Endothelial cell (in vitro differentiated cells): ENCODE data around the gene CTSE. TPM values are rescaled to one million over a fixed set of nuclear protein-coding genes. Genes with fewer than 3 reads are reported as not detected.
A peak's percentile ranks its signal among the peaks of the same experiment; 100 is the strongest.

ENCODE experiments used
- DNase-seq: peaks from one replicate; pipeline ENCODE4 v3.0.0; 2021; ENCODE audit warnings: low spot score
- H3K27ac Mint-ChIP-seq: one replicate; pipeline ENCODE4 v1.8.0; 2021; ENCODE audit warnings: mixed read lengths, inconsistent platforms; ENCODE audit not compliant: unreplicated experiment
- H3K27me3 Mint-ChIP-seq: one replicate; pipeline ENCODE4 v1.8.0; 2021; ENCODE audit warnings: mild to moderate bottlenecking, moderate library complexity, mixed read lengths, inconsistent platforms; ENCODE audit not compliant: unreplicated experiment
- H3K36me3 Mint-ChIP-seq: one replicate; pipeline ENCODE4 v1.8.0; 2021; ENCODE audit warnings: mild to moderate bottlenecking, low read depth, mixed read lengths, inconsistent platforms; ENCODE audit not compliant: unreplicated experiment
- H3K4me1 Mint-ChIP-seq: one replicate; pipeline ENCODE4 v1.8.0; 2021; ENCODE audit warnings: mild to moderate bottlenecking, mixed read lengths, inconsistent platforms; ENCODE audit not compliant: unreplicated experiment
- H3K4me3 Mint-ChIP-seq: one replicate; pipeline ENCODE4 v1.8.0; 2021; ENCODE audit warnings: mild to moderate bottlenecking, mixed read lengths, inconsistent platforms; ENCODE audit not compliant: unreplicated experiment
- H3K9me3 Mint-ChIP-seq: one replicate; pipeline ENCODE4 v1.8.0; 2021; ENCODE audit warnings: mixed read lengths, inconsistent platforms; ENCODE audit not compliant: unreplicated experiment
- total RNA-seq: library from RNA; stranded (reverse); fragmentation: NEBNext Ultra II Directional; extraction: Animal tissue kit (Norgen Biotek cat#: 25700); gene quantifications from one replicate; pipeline ENCODE4 v1.2.1, GENCODE V29; 2021; ENCODE audit not compliant: unreplicated experiment
- TF ChIP-seq, protein P1 (sequence below): fragments of 200-600 bp; sonication (generic); IDR thresholded peaks from one replicate; pipeline ENCODE4 v1.5.0; 2021; ENCODE audit warnings: antibody characterized with exemption; ENCODE audit not compliant: unreplicated experiment

The CTSE gene
- total RNA-seq, 1 donor from 2014 or later = not detected

GRCh38 chr1:206005234-206005633 is 18.5 kb downstream of the CTSE start:
- no peak overlapping the region for H3K4me3 Mint-ChIP-seq
- peaks cover 3% of the 10 kb centered on the region for H3K4me1 Mint-ChIP-seq
- no peaks in the 10 kb centered on the region for H3K9me3 Mint-ChIP-seq
- H3K27me3 Mint-ChIP-seq = peaks cover 7% of the 10 kb centered on the region
- no peak for DNase-seq
- no peaks in the 10 kb centered on the region for H3K36me3 Mint-ChIP-seq
- no peak overlapping the region for H3K27ac Mint-ChIP-seq
- TF ChIP-seq, protein P1, sequence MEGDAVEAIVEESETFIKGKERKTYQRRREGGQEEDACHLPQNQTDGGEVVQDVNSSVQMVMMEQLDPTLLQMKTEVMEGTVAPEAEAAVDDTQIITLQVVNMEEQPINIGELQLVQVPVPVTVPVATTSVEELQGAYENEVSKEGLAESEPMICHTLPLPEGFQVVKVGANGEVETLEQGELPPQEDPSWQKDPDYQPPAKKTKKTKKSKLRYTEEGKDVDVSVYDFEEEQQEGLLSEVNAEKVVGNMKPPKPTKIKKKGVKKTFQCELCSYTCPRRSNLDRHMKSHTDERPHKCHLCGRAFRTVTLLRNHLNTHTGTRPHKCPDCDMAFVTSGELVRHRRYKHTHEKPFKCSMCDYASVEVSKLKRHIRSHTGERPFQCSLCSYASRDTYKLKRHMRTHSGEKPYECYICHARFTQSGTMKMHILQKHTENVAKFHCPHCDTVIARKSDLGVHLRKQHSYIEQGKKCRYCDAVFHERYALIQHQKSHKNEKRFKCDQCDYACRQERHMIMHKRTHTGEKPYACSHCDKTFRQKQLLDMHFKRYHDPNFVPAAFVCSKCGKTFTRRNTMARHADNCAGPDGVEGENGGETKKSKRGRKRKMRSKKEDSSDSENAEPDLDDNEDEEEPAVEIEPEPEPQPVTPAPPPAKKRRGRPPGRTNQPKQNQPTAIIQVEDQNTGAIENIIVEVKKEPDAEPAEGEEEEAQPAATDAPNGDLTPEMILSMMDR = no peak

GRCh38 chr1:206004826-206005225 is 18.9 kb downstream of the CTSE start:
- no peak for DNase-seq
- Mint-ChIP-seq H3K36me3 (no peaks in the 10 kb centered on the region), H3K9me3 (no peaks in the 10 kb centered on the region), H3K4me1 (peaks cover 3% of the 10 kb centered on the region), H3K27me3 (peaks cover 7% of the 10 kb centered on the region), H3K4me3 (no peak overlapping the region), H3K27ac (no peak overlapping the region)
- TF ChIP-seq, protein P1 = no peak

GRCh38 chr1:206003854-206004800 is 19.6 kb downstream of the CTSE start:
- Mint-ChIP-seq H3K27me3 (peaks cover 7% of the 10 kb centered on the region), H3K36me3 (no peaks in the 10 kb centered on the region), H3K4me3 (peak overlapping the region; percentile 1), H3K4me1 (peaks cover 3% of the 10 kb centered on the region), H3K27ac (peak overlapping the region; percentile 26), H3K9me3 (no peaks in the 10 kb centered on the region)
- no peak for DNase-seq
- TF ChIP-seq, protein P1 = no peak

- peaks cover 3% of the 10 kb centered on the region for H3K4me1 Mint-ChIP-seq
- TF ChIP-seq, protein P1 = no peak
- no peaks in the 10 kb centered on the region for H3K36me3 Mint-ChIP-seq
- peak within 1 kb of the TSS; percentile 1 for H3K4me3 Mint-ChIP-seq
- DNase-seq = no peak
- no peaks in the 10 kb centered on the region for H3K9me3 Mint-ChIP-seq
- H3K27me3 Mint-ChIP-seq = peaks cover 8% of the 10 kb centered on the region
- peak within 1 kb of the TSS; percentile 26 for H3K27ac Mint-ChIP-seq
These were observed 20.6 kb downstream of the CTSE start, which contains the start of gene RAB7B for GRCh38 chr1:206002871-206003801. Gene RAB7B, minus strand, starts transcription at chr1:206003395. Its CDS starts 9,260 bp downstream, at chr1:205994135.
